Measurements from ENCODE around the gene DAB2.

Gene DAB2

DNA sequence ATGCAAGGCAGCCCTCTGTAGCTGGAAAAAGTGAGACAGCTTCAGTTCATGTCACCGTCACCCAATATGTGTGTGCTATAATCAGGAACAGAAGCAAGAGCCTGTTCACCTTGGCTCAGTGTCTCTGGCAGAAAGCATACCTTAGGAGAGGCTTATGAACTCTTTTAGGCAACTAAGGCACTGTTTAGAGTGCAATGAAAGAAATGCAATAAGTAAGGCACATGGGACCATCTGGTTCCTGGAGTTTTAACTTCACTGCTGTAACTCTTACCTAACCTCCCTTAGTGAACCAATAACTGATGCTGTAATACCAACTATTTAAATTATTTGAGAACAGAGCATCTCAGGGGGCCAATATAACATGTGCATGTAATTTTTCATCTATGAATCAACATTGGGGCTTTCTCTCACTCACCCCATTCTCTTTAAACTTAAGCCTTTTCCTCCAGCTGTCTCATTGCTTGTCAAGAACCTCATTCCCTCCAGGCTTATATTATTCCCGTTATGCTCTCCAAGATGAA is 92.9 kb downstream of the DAB2 start:
- DNase-seq: no peak

DNA sequence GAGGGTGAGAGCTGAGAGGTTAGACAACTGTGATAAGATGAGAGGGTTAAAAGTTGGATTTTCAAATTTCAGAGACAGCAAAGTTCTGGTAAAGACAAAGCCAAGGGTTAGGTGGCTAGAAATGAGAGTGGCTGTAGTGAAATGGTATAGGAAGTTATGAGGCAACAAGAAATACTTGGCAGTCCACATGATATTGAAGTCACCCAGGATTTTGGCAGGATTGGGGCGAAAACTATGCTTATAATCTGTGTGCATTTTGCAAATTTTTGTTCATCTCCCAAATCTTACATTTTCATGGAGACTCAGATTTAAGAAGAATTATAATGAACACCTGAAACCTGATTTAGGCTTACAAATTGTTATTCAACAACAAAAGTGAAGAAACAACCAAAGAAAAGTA is 96.0 kb downstream of the DAB2 start:
- DNase-seq: no peak

DNA sequence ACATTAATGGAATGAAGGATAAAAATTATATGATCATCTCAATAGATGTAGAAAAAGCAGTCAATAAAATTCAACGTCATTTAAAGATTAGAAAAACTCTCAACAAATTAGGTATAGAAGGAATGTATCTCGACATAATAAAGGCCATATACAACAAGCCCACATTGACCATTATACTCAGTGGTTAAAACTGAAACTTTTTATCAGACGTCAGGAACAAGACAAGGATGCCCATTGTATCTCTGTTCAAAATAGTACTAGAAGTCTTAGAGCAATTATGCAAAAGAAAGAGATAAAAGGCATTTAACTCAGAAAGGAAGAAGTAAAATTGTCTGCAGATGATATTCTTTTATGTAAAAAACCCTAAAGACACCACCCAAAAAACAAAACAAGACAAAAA is 101.2 kb downstream of the DAB2 start:
- DNase-seq: no peak

Data from NCI-H1105 (cell line).